Measurements from ENCODE around the gene DYRK1B. TPM values are rescaled to one million over a fixed set of nuclear protein-coding genes. Genes with fewer than 3 reads are reported as not detected.
"Not testable (repeated sequence)": the region's sequence is repeated elsewhere in the genome, so short reads cannot be mapped to it uniquely, and the experiment has no call there.

The DYRK1B gene
- polyA plus RNA-seq (11.3 and 13.2 TPM in 2 replicates), polyA minus RNA-seq (28.9 and 34.8 TPM in 2 replicates)

DNA sequence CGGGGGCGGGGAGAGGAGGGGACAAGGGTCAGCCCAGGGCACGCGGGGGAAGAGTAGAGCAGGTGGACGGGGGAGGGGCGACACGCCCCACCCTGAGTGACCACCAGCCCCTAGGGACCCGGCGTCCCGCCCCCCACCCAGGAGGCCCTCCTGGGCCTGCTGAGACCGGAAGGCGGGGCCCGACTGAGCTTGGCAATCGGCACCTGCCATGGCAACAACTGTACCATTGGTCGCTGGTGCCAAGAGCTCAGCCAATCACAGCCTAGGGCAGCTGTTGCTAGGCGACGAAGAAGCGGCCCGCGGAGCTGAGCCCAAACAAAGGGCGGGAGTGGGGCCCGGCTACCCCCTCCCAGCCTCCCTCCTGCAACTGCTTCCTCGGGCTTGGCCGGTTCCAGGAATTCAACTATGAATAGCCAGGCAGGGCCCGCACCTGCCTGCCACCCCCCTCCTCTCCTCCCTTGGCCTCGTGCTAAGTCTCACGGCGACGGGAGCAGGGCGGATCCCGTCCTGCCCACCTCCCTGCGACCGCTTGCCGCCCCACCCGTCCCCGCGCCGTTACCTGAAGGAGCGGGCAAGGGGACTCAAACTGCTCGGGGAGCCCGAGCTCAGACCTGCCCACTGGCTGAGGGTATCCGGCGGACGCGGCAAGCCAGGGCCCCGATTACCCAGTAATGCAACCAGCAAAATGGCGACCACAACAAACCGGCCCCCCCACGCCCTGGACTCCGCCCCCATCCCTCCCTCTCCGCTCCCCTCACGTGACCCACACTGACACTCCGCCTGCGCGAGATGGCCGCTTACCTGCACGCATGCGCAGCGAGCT lies at the start of gene DYRK1B:
DYRK1B (minus strand) TSS at position 699 of the 823 bp plus-strand sequence. CDS start 2,295 bp downstream, outside the sequence.
- H3K4me3 ChIP-seq (ENCODE audit: low read length), result peak within 1 kb of the TSS; percentile 96
- H3K27ac ChIP-seq (ENCODE audit: low read length), result peak within 1 kb of the TSS; percentile 100
- H3K27me3 ChIP-seq (ENCODE audit: insufficient read depth, low read depth, low read length), result no peaks in the 10 kb centered on the region
- H3K9me3 ChIP-seq (ENCODE audit: low read length), result no peaks in the 10 kb centered on the region
- no peaks in the 10 kb centered on the region for H3K9me2 ChIP-seq (ENCODE audit: insufficient read depth, low read length)
- peak within 1 kb of the TSS; percentile 100 for H3K9ac ChIP-seq (ENCODE audit: low read length)
- peak within 1 kb of the TSS; percentile 94 for H2AFZ ChIP-seq (ENCODE audit: low read depth, low read length)
- no peaks in the 10 kb centered on the region for H3F3A ChIP-seq (ENCODE audit: insufficient read depth, low read length, poor library complexity, severe bottlenecking)
- H3K79me2 ChIP-seq (replicated peaks; ENCODE audit: insufficient read depth, low read length), result peaks cover 28% of the 10 kb centered on the region
- no peaks in the 10 kb centered on the region for H4K20me1 ChIP-seq (ENCODE audit: insufficient read depth)
- H3K36me3 ChIP-seq (ENCODE audit: insufficient read depth, low read length), result peaks cover 14% of the 10 kb centered on the region
- peak within 1 kb of the TSS; percentile 99 for H3K4me2 ChIP-seq (ENCODE audit: low read length)
- TF ChIP-seq EP300 (conservative IDR thresholded peaks at IDR 0.05; ENCODE audit: poor library complexity, severe bottlenecking) (peak; percentile 96), SMC3 (conservative IDR thresholded peaks at IDR 0.05; ENCODE audit: poor library complexity) (peak; percentile 38), MXI1 (conservative IDR thresholded peaks at IDR 0.05; ENCODE audit: poor library complexity, severe bottlenecking) (peak; percentile 96), TAF1 (IDR thresholded peaks at IDR 0.05; ENCODE audit: low read depth) (peak; percentile 59), RAD21 (conservative IDR thresholded peaks at IDR 0.05) (no peak), EZH2 (IDR thresholded peaks at IDR 0.05; ENCODE audit: borderline replicate concordance, insufficient read depth, low read length, poor library complexity, severe bottlenecking) (no peak), REST (IDR thresholded peaks at IDR 0.05; ENCODE audit: borderline replicate concordance) (peak; percentile 90), POLR2AphosphoS5 (IDR thresholded peaks at IDR 0.05) (peak; percentile 89)
- TF ChIP-seq, protein P1, sequence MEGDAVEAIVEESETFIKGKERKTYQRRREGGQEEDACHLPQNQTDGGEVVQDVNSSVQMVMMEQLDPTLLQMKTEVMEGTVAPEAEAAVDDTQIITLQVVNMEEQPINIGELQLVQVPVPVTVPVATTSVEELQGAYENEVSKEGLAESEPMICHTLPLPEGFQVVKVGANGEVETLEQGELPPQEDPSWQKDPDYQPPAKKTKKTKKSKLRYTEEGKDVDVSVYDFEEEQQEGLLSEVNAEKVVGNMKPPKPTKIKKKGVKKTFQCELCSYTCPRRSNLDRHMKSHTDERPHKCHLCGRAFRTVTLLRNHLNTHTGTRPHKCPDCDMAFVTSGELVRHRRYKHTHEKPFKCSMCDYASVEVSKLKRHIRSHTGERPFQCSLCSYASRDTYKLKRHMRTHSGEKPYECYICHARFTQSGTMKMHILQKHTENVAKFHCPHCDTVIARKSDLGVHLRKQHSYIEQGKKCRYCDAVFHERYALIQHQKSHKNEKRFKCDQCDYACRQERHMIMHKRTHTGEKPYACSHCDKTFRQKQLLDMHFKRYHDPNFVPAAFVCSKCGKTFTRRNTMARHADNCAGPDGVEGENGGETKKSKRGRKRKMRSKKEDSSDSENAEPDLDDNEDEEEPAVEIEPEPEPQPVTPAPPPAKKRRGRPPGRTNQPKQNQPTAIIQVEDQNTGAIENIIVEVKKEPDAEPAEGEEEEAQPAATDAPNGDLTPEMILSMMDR (IDR thresholded peaks at IDR 0.05; ENCODE audit: poor library complexity, severe bottlenecking), result no peak

GRCh38 chr19:39882645-39883044 lies 48.7 kb upstream of the DYRK1B start:
- H3K79me2 ChIP-seq (replicated peaks; ENCODE audit: insufficient read depth, low read length); H3K36me3 ChIP-seq (ENCODE audit: insufficient read depth, low read length); H3K27ac ChIP-seq (ENCODE audit: low read length); H3K9ac ChIP-seq (ENCODE audit: low read length); H3K27me3 ChIP-seq (ENCODE audit: insufficient read depth, low read depth, low read length); H3K4me3 ChIP-seq (ENCODE audit: low read length); H3K9me2 ChIP-seq (ENCODE audit: insufficient read depth, low read length); H3F3A ChIP-seq (ENCODE audit: insufficient read depth, low read length, poor library complexity, severe bottlenecking); H4K20me1 ChIP-seq (ENCODE audit: insufficient read depth); H3K4me2 ChIP-seq (ENCODE audit: low read length); H3K9me3 ChIP-seq (ENCODE audit: low read length); H2AFZ ChIP-seq (ENCODE audit: low read depth, low read length): not testable (repeated sequence)

GRCh38 chr19:39881495-39882110 lies 47.6 kb upstream of the DYRK1B start:
- H3K9me3 ChIP-seq (ENCODE audit: low read length); H3K36me3 ChIP-seq (ENCODE audit: insufficient read depth, low read length); H3F3A ChIP-seq (ENCODE audit: insufficient read depth, low read length, poor library complexity, severe bottlenecking); H3K9me2 ChIP-seq (ENCODE audit: insufficient read depth, low read length); H3K4me3 ChIP-seq (ENCODE audit: low read length); H3K79me2 ChIP-seq (replicated peaks; ENCODE audit: insufficient read depth, low read length); H3K9ac ChIP-seq (ENCODE audit: low read length); H4K20me1 ChIP-seq (ENCODE audit: insufficient read depth); H3K27ac ChIP-seq (ENCODE audit: low read length); H2AFZ ChIP-seq (ENCODE audit: low read depth, low read length); H3K27me3 ChIP-seq (ENCODE audit: insufficient read depth, low read depth, low read length); H3K4me2 ChIP-seq (ENCODE audit: low read length): not testable (repeated sequence)

- not testable (repeated sequence) for H2AFZ ChIP-seq (ENCODE audit: low read depth, low read length); H3K9me3 ChIP-seq (ENCODE audit: low read length); H3K27me3 ChIP-seq (ENCODE audit: insufficient read depth, low read depth, low read length); H4K20me1 ChIP-seq (ENCODE audit: insufficient read depth); H3K9ac ChIP-seq (ENCODE audit: low read length); H3K9me2 ChIP-seq (ENCODE audit: insufficient read depth, low read length); H3K4me2 ChIP-seq (ENCODE audit: low read length); H3K4me3 ChIP-seq (ENCODE audit: low read length); H3F3A ChIP-seq (ENCODE audit: insufficient read depth, low read length, poor library complexity, severe bottlenecking); H3K36me3 ChIP-seq (ENCODE audit: insufficient read depth, low read length); H3K27ac ChIP-seq (ENCODE audit: low read length); H3K79me2 ChIP-seq (replicated peaks; ENCODE audit: insufficient read depth, low read length)
These were observed 46.3 kb upstream of the DYRK1B start for GRCh38 chr19:39880241-39880640.
